Measurements from ENCODE around the gene FRMD4A. TPM values are rescaled to one million over a fixed set of nuclear protein-coding genes. Genes with fewer than 3 reads are reported as not detected.

FRMD4A gene
- total RNA-seq, 4 donors from 2014 or later = 4.4 to 7.1 (median 5.2) TPM

DNA sequence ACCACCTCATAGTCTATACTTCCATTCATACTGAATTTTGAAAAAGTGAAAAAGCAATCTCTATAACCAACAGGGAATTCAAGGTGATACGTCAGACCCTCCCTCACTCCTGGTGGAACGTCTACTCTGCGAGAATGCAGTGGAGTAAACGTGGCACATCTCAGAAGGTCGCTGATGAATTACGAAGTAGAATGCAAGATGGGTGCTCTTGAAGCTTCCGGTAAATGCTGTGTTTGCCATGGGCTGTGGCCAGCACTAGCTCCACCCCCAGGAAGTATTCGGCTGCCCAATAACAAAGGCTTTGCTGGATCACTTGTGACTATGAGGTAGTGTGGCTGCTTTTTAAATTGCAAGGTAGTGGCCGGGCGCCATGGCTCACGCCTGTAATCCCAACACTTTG, 517.9 kb downstream of the FRMD4A start:
- Histone ChIP-seq H3K4me1 (peaks cover 0 to 4% of the 10 kb centered on the region in 2 donors), H3K9me3 (no peaks in the 10 kb centered on the region), H3K4me3 (no peak overlapping the region), H3K36me3 (no peaks in the 10 kb centered on the region), H3K27ac (no peak overlapping the region), H3K27me3 (no peaks in the 10 kb centered on the region)
- in situ Hi-C loops (cut with MboI; ENCODE audit: low sequenced_read_pairs in 4 of 4) = no loop called here
- ATAC-seq = no peak
- intact Hi-C loops (cut with DNase I; ENCODE audit: low total_unique reads) = no loop called here
- DNase-seq = no peak
- no peak for TF ChIP-seq POLR2A (IDR thresholded peaks at IDR 0.05)
- TF ChIP-seq, protein P1, sequence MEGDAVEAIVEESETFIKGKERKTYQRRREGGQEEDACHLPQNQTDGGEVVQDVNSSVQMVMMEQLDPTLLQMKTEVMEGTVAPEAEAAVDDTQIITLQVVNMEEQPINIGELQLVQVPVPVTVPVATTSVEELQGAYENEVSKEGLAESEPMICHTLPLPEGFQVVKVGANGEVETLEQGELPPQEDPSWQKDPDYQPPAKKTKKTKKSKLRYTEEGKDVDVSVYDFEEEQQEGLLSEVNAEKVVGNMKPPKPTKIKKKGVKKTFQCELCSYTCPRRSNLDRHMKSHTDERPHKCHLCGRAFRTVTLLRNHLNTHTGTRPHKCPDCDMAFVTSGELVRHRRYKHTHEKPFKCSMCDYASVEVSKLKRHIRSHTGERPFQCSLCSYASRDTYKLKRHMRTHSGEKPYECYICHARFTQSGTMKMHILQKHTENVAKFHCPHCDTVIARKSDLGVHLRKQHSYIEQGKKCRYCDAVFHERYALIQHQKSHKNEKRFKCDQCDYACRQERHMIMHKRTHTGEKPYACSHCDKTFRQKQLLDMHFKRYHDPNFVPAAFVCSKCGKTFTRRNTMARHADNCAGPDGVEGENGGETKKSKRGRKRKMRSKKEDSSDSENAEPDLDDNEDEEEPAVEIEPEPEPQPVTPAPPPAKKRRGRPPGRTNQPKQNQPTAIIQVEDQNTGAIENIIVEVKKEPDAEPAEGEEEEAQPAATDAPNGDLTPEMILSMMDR (IDR thresholded peaks at IDR 0.05 in 4 of 5, conservative IDR thresholded peaks at IDR 0.05 in 1 of 5) = no peak

DNA sequence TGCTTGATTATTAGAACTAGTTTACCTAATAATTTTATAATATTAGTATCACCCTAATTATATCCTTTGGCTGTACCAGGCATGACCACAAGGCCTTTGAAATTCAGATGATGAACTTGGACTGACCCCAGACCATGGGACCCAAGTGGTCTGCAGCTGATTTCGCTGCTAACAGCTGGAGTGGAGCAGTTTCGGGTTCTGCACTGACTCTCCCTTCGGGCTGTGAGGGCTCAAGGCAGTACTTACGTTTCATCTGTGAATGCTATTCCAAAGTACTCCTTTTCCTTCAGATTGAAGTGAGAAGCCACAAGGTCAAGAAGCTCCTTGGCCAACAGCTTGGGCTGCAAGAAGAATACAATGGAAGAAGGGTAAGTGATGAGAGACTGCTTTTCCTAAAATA, 520.2 kb downstream of the FRMD4A start:
- TF ChIP-seq POLR2A (IDR thresholded peaks at IDR 0.05) = no peak
- TF ChIP-seq, protein P1 (IDR thresholded peaks at IDR 0.05 in 4 of 5, conservative IDR thresholded peaks at IDR 0.05 in 1 of 5) = no peak
- ATAC-seq = no peak

DNA sequence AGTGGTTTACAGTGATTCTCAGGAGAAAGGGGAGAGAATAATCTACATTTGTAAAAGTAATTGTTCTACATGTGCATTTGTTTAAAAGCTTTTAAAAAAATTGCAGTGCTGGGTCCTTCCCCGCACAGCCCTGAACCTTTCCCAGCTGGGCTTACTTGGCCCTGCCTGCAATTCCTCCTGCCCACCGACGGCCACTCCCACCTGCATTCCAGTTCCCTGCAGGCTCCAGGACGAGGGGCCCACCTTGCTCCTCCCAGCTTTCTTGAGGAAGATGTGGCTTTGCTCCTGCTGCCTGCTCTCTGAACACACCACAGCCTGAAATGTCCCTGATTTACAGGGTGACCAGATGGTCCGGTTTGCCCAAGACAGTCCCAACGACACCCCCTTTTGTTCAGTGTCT, 521.3 kb downstream of the FRMD4A start:
- DNase-seq (no peak), ATAC-seq (no peak)
- Histone ChIP-seq H3K36me3 (no peaks in the 10 kb centered on the region), H3K9me3 (no peaks in the 10 kb centered on the region), H3K4me1 (no peaks in the 10 kb centered on the region), H3K27me3 (no peaks in the 10 kb centered on the region), H3K27ac (no peak overlapping the region), H3K4me3 (no peak overlapping the region)
- TF ChIP-seq, protein P1 (IDR thresholded peaks at IDR 0.05 in 4 of 5, conservative IDR thresholded peaks at IDR 0.05 in 1 of 5) = no peak
- no peak for TF ChIP-seq POLR2A (IDR thresholded peaks at IDR 0.05)
- intact Hi-C loops (cut with DNase I; ENCODE audit: low total_unique reads) = no loop called here
- in situ Hi-C loops (cut with MboI; ENCODE audit: low sequenced_read_pairs in 4 of 4) = no loop called here

More for the DNA sequence above, 520.2 kb downstream of the FRMD4A start:
- intact Hi-C loops (cut with DNase I; ENCODE audit: low total_unique reads) = no loop called here
- H3K4me3 ChIP-seq = no peak overlapping the region
- peak overlapping the region in 1 of 4 donors; percentile 10 for H3K27ac ChIP-seq
- in situ Hi-C loops (cut with MboI; ENCODE audit: low sequenced_read_pairs in 4 of 4) = no loop called here
- no peaks in the 10 kb centered on the region for H3K9me3 ChIP-seq
- DNase-seq = no peak
- no peaks in the 10 kb centered on the region for H3K4me1 ChIP-seq
- no peaks in the 10 kb centered on the region for H3K27me3 ChIP-seq
- H3K36me3 ChIP-seq = no peaks in the 10 kb centered on the region

DNA sequence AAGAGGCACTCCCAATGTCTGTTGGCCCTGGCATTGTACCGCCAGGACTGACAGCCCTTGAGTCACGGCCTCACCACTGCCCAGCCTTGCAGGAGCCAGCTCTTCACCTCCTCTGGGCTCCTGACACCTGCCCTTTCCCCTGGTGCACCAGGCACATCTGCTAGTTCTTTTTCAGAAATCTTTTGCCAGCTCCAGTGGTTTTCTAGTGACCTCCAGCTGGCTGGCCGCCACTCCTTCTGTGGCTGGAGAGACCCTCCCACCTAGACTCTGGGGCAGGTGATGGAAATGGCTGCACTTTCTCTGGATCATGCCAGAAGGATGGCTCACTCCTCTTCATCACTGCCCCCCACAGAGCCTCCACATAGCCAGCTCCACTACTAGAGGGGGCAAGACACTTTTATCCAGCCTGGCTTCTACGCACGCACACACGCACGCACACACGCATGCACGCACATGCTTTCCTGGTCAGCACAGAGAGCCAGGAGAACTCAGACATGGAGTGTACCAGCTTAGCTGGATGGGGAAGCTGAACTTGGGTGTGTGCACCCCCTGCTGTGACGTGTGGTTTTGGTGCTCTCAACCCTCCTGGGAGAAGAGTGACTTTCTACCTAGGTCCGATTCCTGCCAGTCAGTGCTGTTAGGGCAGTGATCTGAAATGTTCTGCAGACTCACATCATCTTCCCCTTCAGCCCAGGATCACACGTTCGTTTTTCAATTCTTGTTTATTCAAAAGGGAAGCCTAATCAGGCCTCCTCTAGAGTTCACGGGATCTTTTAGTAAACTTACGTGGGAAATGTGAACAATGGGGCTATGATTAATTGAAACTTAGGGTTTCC, 522.0 kb downstream of the FRMD4A start:
- no peak for ATAC-seq
- in situ Hi-C loops (cut with MboI; ENCODE audit: low sequenced_read_pairs in 4 of 4) = no loop called here
- H3K27ac ChIP-seq = peak overlapping the region in 1 of 4 donors; percentile 10
- no peaks in the 10 kb centered on the region for H3K9me3 ChIP-seq
- no peak overlapping the region for H3K4me3 ChIP-seq
- no peak for DNase-seq
- no peaks in the 10 kb centered on the region for H3K27me3 ChIP-seq
- no peak for TF ChIP-seq POLR2A (IDR thresholded peaks at IDR 0.05)
- TF ChIP-seq, protein P1 (IDR thresholded peaks at IDR 0.05 in 4 of 5, conservative IDR thresholded peaks at IDR 0.05 in 1 of 5) = no peak
- no peaks in the 10 kb centered on the region for H3K36me3 ChIP-seq
- intact Hi-C loops (cut with DNase I; ENCODE audit: low total_unique reads) = no loop called here
- H3K4me1 ChIP-seq = no peaks in the 10 kb centered on the region
